HG03520 (cell line): ENCODE results near the gene JAK3.

ENCODE experiments used
- ATAC-seq: cut with Tn5 transposase; IDR thresholded peaks from one replicate; pipeline ENCODE4 v1.9.1; 2021; ENCODE audit warnings: mild to moderate bottlenecking, moderate library complexity; ENCODE audit not compliant: unreplicated experiment

The JAK3 gene

GRCh38 chr19:17841810-17842662 is 5.7 kb downstream of the JAK3 start:
- no peak for ATAC-seq

- ATAC-seq = no peak
These were observed 6.4 kb downstream of the JAK3 start for GRCh38 chr19:17841371-17841809.

- no peak for ATAC-seq
These were observed 7.8 kb downstream of the JAK3 start for GRCh38 chr19:17840019-17840418.

- ATAC-seq = no peak
These were observed 9.8 kb downstream of the JAK3 start for GRCh38 chr19:17837972-17838371.

- no peak for ATAC-seq
These were observed 11.3 kb downstream of the JAK3 start for GRCh38 chr19:17836530-17836929.

GRCh38 chr19:17835182-17836006 is 12.4 kb downstream of the JAK3 start:
- no peak for ATAC-seq

- no peak for ATAC-seq
These were observed 13.2 kb downstream of the JAK3 start for GRCh38 chr19:17834350-17835181.

GRCh38 chr19:17832443-17833208 is 15.2 kb downstream of the JAK3 start:
- ATAC-seq = no peak

GRCh38 chr19:17831419-17831888 is 16.3 kb downstream of the JAK3 start:
- no peak for ATAC-seq

GRCh38 chr19:17830567-17831418 is 17.0 kb downstream of the JAK3 start:
- no peak for ATAC-seq

GRCh38 chr19:17829855-17830566 is 17.8 kb downstream of the JAK3 start:
- ATAC-seq = no peak

- no peak for ATAC-seq
These were observed 21.2 kb downstream of the JAK3 start for GRCh38 chr19:17826508-17827056.

- no peak for ATAC-seq
These were observed 23.4 kb downstream of the JAK3 start for GRCh38 chr19:17824339-17824738.

GRCh38 chr19:17821190-17821589 is 26.6 kb downstream of the JAK3 start, which contains the start of gene INSL3:
Gene INSL3 (minus strand): TSS chr19:17821519. CDS start chr19:17821506, 13 bp downstream.
- no peak for ATAC-seq

- no peak for ATAC-seq
These were observed 30.0 kb downstream of the JAK3 start for GRCh38 chr19:17817668-17818363.

GRCh38 chr19:17812099-17812498 is 35.7 kb downstream of the JAK3 start:
- ATAC-seq = no peak

GRCh38 chr19:17811681-17812080 is 36.1 kb downstream of the JAK3 start:
- ATAC-seq = no peak

GRCh38 chr19:17811103-17811502 is 36.7 kb downstream of the JAK3 start:
- ATAC-seq = no peak
